GM19035 (cell line): ENCODE results near the gene AP5B1.
A peak's percentile ranks its signal among the peaks of the same experiment; 100 is the strongest.

Experiments
- ATAC-seq: cut with Tn5 transposase; IDR thresholded peaks from one replicate; pipeline ENCODE4 v1.9.1; 2021; ENCODE audit not compliant: unreplicated experiment

Gene AP5B1

DNA sequence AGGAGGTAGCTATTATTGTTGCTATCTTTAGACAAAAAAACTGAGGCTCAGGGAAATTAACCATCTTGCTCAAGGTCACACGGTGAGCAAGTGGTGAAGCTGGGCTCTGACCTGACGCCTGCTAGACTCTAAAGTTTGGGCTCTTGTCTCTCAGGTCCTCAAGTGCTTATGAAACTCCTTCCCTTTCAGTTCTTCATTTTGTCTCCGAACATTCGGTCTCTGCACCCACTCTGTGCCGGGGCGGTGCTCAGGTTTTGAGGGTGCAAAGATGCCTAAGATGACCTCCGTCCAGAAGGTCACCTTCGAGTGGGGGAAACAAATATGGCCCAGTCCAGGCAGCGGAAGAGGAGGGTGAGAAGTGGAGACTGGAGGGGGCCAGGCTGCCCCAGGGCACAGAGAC is 22.1 kb upstream of the AP5B1 start:
- peak; percentile 79 for ATAC-seq

DNA sequence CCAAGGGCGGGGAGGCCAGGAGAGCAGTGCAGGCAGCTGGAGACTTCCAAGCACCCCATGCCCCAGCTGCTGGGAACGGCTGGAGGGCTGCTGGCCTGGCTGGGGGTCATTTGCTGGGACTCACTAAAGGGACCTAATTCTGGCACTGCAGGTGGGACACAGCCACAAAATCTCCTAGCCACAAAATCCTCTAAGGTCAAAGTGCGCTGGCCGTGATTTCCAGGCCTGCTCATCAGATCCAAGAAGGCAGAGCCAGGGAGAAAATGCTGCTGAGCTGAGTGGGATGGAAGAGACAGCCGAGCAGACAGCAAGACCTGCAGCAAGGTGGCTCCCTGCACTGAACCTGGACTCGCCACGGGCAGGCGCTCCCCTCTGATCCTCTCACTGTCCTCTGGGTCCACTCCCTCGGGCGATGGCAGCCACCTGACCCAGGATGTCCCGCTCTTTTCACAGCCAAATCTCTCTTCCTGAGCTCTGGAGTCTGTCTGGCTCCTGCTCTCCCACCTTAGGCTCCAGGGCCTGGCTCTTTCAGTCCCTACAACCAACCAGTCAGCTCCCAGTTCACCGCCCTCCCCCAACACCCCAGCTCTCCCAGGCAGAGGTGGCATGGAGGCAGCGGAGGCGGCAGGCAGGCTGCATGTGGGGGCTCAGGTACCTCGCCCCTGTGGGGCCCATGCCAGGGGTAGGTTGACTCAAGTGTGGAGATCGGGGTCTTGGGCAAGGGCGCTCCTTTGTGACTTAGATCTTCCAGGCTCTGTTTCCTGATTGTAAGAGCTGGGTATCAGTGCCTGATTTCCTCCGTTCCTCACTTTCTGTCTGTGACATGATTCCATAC is 20.6 kb upstream of the AP5B1 start:
- no peak for ATAC-seq

GRCh38 chr11:65798882-65799281 is 18.1 kb upstream of the AP5B1 start:
- ATAC-seq: no peak

DNA sequence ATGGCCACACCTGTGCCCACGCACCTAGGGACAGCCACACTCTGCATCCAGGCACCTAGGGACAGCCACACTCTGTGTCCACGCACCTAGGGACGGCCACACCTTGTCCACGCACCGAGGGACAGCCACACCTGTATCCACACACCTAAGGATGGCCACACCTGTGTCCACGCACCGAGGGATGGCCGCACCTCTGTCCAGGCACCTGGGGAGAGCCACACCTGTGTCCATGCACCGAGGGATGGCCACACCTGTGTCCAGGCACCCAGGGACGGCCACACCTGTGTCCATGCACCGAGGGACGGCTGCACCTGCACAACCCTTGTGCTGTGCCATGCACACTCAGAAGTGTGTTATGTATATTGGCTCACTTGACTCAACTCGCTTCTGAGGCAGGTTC is 16.9 kb upstream of the AP5B1 start:
- no peak for ATAC-seq

GRCh38 chr11:65796726-65797601 is 16.2 kb upstream of the AP5B1 start:
- no peak for ATAC-seq

- ATAC-seq: no peak
Measured at GRCh38 chr11:65794570-65795510, 14.1 kb upstream of the AP5B1 start.

GRCh38 chr11:65793625-65794400 is 13.0 kb upstream of the AP5B1 start:
- no peak for ATAC-seq

- no peak for ATAC-seq
Measured at GRCh38 chr11:65793144-65793581, 12.4 kb upstream of the AP5B1 start.

- ATAC-seq: no peak
Measured at GRCh38 chr11:65792456-65792855, 11.7 kb upstream of the AP5B1 start.

DNA sequence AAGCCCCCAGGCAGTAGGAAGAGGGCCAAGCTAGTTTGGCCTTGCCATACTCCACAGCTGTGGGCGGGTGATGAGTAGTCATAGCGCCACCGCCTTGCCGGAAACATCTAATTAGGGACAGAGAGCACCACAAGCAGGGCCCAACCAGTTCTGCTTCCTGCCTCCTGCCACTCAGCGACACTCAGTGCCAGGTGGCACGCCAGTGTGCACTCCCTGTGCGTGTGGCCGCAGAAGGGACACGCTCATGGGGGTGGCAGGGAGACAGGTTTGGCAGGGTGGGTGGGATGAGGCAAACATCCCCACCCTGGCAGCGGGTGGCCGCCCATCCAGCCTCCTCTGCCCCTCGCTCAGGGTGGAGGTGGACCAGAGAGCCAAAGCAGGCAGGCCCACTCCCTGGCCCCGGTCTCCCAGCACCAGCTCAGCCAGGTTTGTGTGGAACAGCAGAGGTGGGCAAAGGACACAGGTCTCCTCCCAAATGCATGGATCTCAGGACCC is 11.0 kb upstream of the AP5B1 start:
- ATAC-seq: peak; percentile 82

DNA sequence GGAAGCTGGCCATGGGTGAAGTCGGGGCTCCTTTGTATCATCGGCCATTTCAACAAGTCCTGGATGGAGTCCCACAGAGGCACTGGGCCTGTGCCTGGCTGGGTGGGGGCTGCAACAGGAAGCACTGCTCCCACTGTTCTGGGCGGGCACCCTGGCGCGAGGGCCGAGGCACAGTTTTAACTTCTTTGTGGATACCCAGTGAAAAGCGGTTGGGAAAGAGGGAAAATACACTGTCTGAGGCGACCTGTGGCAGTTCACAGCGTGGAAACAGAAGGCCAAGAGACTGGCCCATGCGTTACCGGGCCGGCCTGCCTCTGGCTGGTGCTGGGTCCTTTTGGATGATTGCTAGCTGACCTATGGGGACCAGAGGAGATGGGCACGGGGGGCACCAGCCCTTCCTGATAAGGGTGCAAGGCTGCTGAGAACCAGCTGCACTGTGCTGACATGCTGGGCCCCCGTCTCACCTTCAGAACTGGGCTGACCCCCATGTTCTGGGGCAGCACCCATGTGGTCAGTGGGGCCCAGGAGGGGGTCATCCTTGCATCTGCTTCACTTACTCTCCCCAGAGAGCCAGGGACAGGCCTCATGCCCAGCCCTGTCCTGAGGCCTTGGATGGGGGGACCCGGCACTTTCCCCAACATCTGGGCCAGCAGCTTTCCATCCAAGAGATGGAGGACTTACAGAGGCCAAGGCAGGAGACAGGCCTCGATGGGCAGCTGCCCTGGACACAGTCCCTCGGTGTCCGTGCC is 10.3 kb upstream of the AP5B1 start:
- ATAC-seq: no peak

DNA sequence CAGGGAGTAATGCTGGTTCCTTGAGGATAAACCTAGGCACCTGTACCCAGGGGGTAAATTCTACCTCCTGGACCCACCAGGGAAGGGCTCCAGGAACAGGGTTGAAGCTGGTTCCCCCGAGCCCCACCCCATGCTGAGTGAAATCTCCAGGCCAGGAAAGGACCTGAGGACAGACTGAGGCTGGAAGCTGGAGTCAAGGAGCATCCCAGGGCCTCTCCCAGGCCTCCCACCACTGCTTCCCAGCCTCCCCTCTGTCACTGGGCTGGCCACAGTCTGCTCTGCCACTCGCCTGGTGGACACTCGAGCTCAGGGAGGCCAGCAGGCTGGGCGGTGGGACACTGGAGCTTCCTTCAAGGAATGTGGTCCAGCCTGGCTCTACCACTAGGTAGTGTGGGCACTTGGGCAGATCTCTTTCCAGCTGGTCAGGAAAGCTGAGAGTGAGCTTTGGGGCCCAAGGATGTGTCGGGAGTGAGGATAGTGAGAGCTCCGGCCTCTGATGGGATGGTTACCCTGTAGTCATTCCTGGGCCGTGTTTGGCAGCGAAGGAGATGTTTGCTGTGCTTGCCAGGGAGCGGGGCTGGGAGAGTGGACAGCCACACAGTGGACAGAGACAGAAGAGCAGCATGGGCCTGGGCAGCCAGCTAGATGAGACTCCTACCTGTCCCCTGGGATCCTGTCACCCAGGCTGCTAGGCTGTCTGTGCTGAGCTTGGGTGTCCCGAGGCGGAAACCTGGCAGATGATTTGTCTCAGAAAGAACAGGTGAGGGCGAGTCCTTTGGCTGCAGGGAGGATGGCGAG is 9.5 kb upstream of the AP5B1 start:
- no peak for ATAC-seq

DNA sequence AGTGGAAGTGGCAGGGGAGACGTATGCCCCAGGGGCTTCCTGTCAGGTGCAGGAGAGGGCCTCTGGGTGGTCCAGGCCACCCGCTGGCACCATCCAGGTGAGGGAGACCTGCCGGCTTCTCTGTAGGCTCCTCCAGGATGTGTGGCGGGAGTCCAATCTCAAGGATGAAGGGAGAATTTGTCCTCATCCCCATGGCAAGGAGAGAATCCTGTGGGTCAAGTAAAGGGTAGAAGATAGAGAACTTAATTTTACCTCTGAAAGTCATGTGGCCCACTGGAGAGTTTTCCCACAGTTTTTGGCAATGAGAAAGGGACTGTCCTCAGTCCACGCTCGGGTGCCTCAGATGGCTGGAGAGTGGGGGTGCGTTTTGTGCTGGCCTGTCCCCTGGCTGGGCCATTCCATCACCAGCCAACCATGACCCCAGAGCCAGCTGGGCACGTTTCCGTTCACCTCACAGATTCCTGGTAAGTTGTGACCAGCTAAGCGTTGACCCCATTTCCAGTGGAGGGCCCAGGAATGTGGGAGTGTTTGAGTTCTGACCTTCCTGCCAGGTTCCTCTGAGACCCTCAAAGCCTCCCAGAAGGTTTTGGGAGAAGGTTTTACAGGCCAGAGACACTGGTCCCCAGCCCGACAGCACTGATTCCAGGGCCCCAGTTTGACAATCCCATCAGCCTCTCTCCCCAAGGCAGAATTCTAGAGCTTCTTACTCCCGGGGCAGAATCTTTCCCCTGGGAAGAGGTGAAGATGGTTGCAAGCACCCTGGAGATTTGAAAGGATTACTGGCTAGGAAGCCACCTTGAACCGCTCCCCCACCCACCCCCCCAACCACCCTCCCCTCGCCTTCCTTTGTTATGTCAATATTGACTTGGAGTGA is 8.7 kb upstream of the AP5B1 start:
- ATAC-seq: no peak

- no peak for ATAC-seq
Measured at GRCh38 chr11:65788821-65789220, 8.0 kb upstream of the AP5B1 start.

GRCh38 chr11:65787649-65788622 is 7.2 kb upstream of the AP5B1 start:
- ATAC-seq: no peak
